Smooth muscle cell (in vitro differentiated cells): Measurements from ENCODE around the gene GYPC. TPM values are rescaled to one million over a fixed set of nuclear protein-coding genes. Genes with fewer than 3 reads are reported as not detected.

Experiments used
- DNase-seq: peaks from one replicate; lab custom pipeline; 2025; ENCODE audit not compliant: unreplicated experiment; lab: John Stamatoyannopoulos, UW
- H2AFZ ChIP-seq: fragments of 200-600 bp; sonication (generic); 2 replicates; pipeline ENCODE4 v1.6.0; 2016; ENCODE audit warnings: antibody characterized with exemption, low read depth, mild to moderate bottlenecking
- H3F3A ChIP-seq: fragments of 200-600 bp; sonication (generic); 2 replicates; pipeline ENCODE4 v1.6.0; 2017; ENCODE audit warnings: antibody characterized with exemption, low read depth
- H3K27ac ChIP-seq: fragments of 200-600 bp; sonication (generic); 2 replicates; pipeline ENCODE4 v1.5.1; 2016; ENCODE audit warnings: low read depth, mild to moderate bottlenecking
- H3K27me3 ChIP-seq: fragments of 200-600 bp; sonication (generic); 2 replicates; pipeline ENCODE4 v1.6.1; 2016; ENCODE audit warnings: low read depth, mild to moderate bottlenecking
- H3K36me3 ChIP-seq: fragments of 200-600 bp; sonication (generic); 2 replicates; pipeline ENCODE4 v1.5.1; 2016; ENCODE audit warnings: low read depth
- H3K4me1 ChIP-seq: fragments of 200-600 bp; sonication (generic); 2 replicates; pipeline ENCODE4 v1.5.1; 2016; ENCODE audit warnings: low read depth
- H3K4me2 ChIP-seq: fragments of 200-600 bp; sonication (generic); 2 replicates; pipeline ENCODE4 v1.6.0; 2016; ENCODE audit warnings: mild to moderate bottlenecking
- H3K4me3 ChIP-seq: fragments of 200-600 bp; sonication (generic); 2 replicates; pipeline ENCODE4 v1.5.1; 2016; ENCODE audit warnings: mild to moderate bottlenecking
- H3K79me2 ChIP-seq: fragments of 200-600 bp; sonication (generic); 2 replicates; pipeline ENCODE4 v1.6.0; 2016; ENCODE audit warnings: low read depth, mild to moderate bottlenecking
- H3K9ac ChIP-seq: fragments of 200-600 bp; sonication (generic); 2 replicates; pipeline ENCODE4 v1.6.0; 2016; ENCODE audit warnings: low read depth
- H3K9me3 ChIP-seq: fragments of 200-600 bp; sonication (generic); replicated peaks from 2 replicates; pipeline ENCODE4 v1.5.1; 2016; ENCODE audit warnings: low read depth
- H4K20me1 ChIP-seq: fragments of 200-600 bp; sonication (generic); 2 replicates; pipeline ENCODE4 v1.6.0; 2016; ENCODE audit warnings: low read depth
- WGBS: methylation state at CpG from one replicate; pipeline ENCODE4 v1.1.7; 2016; ENCODE audit warnings: low lambda C conversion rate; 5-methylcytosine and 5-hydroxymethylcytosine counted together
- polyA plus RNA-seq: library from polyadenylated mRNA; unstranded; fragments of >200 nt; fragmentation: Nextera tagmentation; extraction: Ambion mirVana; gene quantifications from 2 replicates; pipeline ENCODE4 v1.2.1, GENCODE V29; 2016
- total RNA-seq: library from RNA; depleted of rRNA; stranded (reverse); fragments of >200 nt; gene quantifications from 2 replicates; pipeline ENCODE4 v1.2.3, GENCODE V29; 2014
- TF ChIP-seq, protein P1 (sequence below): fragments of 200-600 bp; sonication (generic); IDR thresholded peaks from 2 replicates; pipeline ENCODE4 v1.5.1; 2017; ENCODE audit warnings: borderline replicate concordance, mild to moderate bottlenecking, antibody characterized with exemption; ENCODE audit not compliant: insufficient read depth, poor library complexity, severe bottlenecking

The GYPC gene
- total and polyA plus RNA-seq, 2 experiments from 2014 or later = 25.7 to 61.8 TPM

DNA sequence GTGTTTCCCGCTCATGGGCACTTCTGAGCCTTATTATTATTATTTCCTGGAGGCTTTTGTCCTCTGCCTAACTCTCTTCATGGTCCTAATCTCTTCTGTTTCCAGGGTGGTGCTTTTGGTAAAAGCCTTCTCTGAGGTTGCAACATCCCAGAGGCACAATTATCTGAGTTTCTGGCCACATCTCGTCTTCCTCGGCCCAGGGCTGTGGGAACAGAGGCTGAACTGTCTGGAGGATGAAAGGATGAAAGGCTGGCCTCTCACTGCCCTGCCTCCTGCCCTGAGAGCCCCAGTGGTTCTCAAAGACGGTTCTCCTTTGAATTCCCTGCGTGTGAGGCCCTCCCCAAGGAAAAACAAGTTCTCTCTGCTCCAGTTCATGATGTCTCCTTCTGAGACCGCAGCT lies 13.8 kb downstream of the GYPC start:
- Histone ChIP-seq H3F3A (no peaks in the 10 kb centered on the region), H2AFZ (no peak overlapping the region), H3K79me2 (no peaks in the 10 kb centered on the region), H3K9ac (no peak overlapping the region), H4K20me1 (peaks cover 48% of the 10 kb centered on the region), H3K36me3 (no peaks in the 10 kb centered on the region), H3K4me3 (no peak overlapping the region), H3K27ac (no peak overlapping the region), H3K4me1 (no peaks in the 10 kb centered on the region), H3K9me3 (no peaks in the 10 kb centered on the region), H3K27me3 (no peaks in the 10 kb centered on the region), H3K4me2 (no peak overlapping the region)
- DNase-seq = no peak
- TF ChIP-seq, protein P1, sequence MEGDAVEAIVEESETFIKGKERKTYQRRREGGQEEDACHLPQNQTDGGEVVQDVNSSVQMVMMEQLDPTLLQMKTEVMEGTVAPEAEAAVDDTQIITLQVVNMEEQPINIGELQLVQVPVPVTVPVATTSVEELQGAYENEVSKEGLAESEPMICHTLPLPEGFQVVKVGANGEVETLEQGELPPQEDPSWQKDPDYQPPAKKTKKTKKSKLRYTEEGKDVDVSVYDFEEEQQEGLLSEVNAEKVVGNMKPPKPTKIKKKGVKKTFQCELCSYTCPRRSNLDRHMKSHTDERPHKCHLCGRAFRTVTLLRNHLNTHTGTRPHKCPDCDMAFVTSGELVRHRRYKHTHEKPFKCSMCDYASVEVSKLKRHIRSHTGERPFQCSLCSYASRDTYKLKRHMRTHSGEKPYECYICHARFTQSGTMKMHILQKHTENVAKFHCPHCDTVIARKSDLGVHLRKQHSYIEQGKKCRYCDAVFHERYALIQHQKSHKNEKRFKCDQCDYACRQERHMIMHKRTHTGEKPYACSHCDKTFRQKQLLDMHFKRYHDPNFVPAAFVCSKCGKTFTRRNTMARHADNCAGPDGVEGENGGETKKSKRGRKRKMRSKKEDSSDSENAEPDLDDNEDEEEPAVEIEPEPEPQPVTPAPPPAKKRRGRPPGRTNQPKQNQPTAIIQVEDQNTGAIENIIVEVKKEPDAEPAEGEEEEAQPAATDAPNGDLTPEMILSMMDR = no peak
- 46% methylated on average over 6 of the region's 6 CpGs for WGBS

- WGBS = 98% methylated on average over 7 of the region's 7 CpGs
- H3K4me2 ChIP-seq = no peak overlapping the region
- peaks cover 45% of the 10 kb centered on the region for H4K20me1 ChIP-seq
- no peak overlapping the region for H3K4me3 ChIP-seq
- H3K36me3 ChIP-seq = no peaks in the 10 kb centered on the region
- no peak overlapping the region for H2AFZ ChIP-seq
- no peaks in the 10 kb centered on the region for H3K27me3 ChIP-seq
- no peak overlapping the region for H3K9ac ChIP-seq
- H3K4me1 ChIP-seq = no peaks in the 10 kb centered on the region
- H3K27ac ChIP-seq = no peak overlapping the region
- DNase-seq = no peak
- TF ChIP-seq, protein P1 = no peak
- H3K79me2 ChIP-seq = no peaks in the 10 kb centered on the region
- no peaks in the 10 kb centered on the region for H3F3A ChIP-seq
- H3K9me3 ChIP-seq = no peaks in the 10 kb centered on the region
These were observed 15.5 kb downstream of the GYPC start for GRCh38 chr2:126671488-126671887.

DNA sequence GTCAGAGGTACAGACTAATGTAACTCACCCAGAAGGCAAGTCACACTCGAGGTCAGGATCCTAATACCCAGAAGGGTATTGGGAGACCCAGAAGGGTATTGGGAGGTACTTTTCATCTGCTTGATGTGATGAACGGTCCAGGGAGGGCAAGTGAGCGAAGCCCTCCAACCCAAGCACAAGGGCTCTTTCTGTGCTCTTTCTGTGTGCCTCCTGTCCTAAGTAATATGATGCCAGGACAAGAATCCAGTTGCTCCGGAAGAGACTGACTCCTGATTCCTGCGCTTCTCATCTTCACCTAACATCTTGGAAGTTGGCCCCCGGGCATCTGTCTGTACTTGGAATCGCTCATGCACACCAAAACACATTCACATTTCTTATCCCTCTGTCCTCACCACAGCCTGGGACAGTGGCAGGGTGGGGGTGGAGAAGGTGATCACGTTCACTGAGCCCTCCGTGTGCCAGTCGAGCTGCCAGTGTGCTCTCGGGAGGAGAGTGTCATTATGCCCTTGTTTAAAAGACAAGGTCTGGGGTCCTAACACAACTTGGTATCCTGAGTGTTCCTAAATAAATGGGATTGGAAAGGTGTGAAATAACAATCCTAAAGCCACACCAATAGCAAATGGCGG lies 17.1 kb downstream of the GYPC start:
- no peaks in the 10 kb centered on the region for H3K79me2 ChIP-seq
- no peak for DNase-seq
- peaks cover 33% of the 10 kb centered on the region for H4K20me1 ChIP-seq
- no peaks in the 10 kb centered on the region for H3K4me1 ChIP-seq
- H3K27ac ChIP-seq = no peak overlapping the region
- H3K9ac ChIP-seq = no peak overlapping the region
- no peaks in the 10 kb centered on the region for H3K27me3 ChIP-seq
- no peaks in the 10 kb centered on the region for H3K36me3 ChIP-seq
- 93% methylated on average over 12 of the region's 12 CpGs for WGBS
- H3F3A ChIP-seq = no peaks in the 10 kb centered on the region
- H3K9me3 ChIP-seq = no peaks in the 10 kb centered on the region
- no peak overlapping the region for H2AFZ ChIP-seq
- H3K4me2 ChIP-seq = no peak overlapping the region
- no peak overlapping the region for H3K4me3 ChIP-seq
- TF ChIP-seq, protein P1 = no peak
